Osteocyte (in vitro differentiated cells): ENCODE results near the gene KAT6B. TPM values are rescaled to one million over a fixed set of nuclear protein-coding genes. Genes with fewer than 3 reads are reported as not detected.

ENCODE experiments used
- DNase-seq: peaks from one replicate; pipeline ENCODE4 v3.0.0; 2021; ENCODE audit warnings: mixed read lengths; ENCODE audit not compliant: unreplicated experiment; ENCODE audit errors: extremely low spot score
- H3K27ac Mint-ChIP-seq: one replicate; pipeline ENCODE4 v1.8.0; 2021; ENCODE audit warnings: mild to moderate bottlenecking, mixed read lengths; ENCODE audit not compliant: unreplicated experiment
- H3K27me3 Mint-ChIP-seq: one replicate; pipeline ENCODE4 v1.8.0; 2021; ENCODE audit warnings: mixed read lengths; ENCODE audit not compliant: unreplicated experiment
- H3K36me3 Mint-ChIP-seq: one replicate; pipeline ENCODE4 v1.8.0; 2021; ENCODE audit warnings: mixed read lengths; ENCODE audit not compliant: unreplicated experiment
- H3K4me1 Mint-ChIP-seq: one replicate; pipeline ENCODE4 v1.8.0; 2021; ENCODE audit warnings: mixed read lengths; ENCODE audit not compliant: unreplicated experiment
- H3K4me3 Mint-ChIP-seq: one replicate; pipeline ENCODE4 v1.8.0; 2021; ENCODE audit warnings: mild to moderate bottlenecking, moderate library complexity, mixed read lengths; ENCODE audit not compliant: unreplicated experiment
- H3K9me3 Mint-ChIP-seq: one replicate; pipeline ENCODE4 v1.8.0; 2021; ENCODE audit warnings: mixed read lengths; ENCODE audit not compliant: unreplicated experiment
- total RNA-seq: library from RNA; stranded (reverse); gene quantifications from 2 replicates; pipeline ENCODE4 v1.2.1, GENCODE V29; 2021
- TF ChIP-seq, protein P1 (sequence below): fragments of 200-600 bp; sonication (generic); IDR thresholded peaks from 2 replicates; pipeline ENCODE4 v1.5.0; 2021; ENCODE audit warnings: antibody characterized with exemption, mild to moderate bottlenecking, moderate library complexity

KAT6B gene
- total RNA-seq, 1 donor from 2014 or later, result 28.2 TPM

GRCh38 chr10:74836877-74837276, 10.5 kb downstream of the KAT6B start:
- H3K4me3 Mint-ChIP-seq, result no peak overlapping the region
- H3K9me3 Mint-ChIP-seq, result no peaks in the 10 kb centered on the region
- peaks cover 28% of the 10 kb centered on the region for H3K4me1 Mint-ChIP-seq

DNA sequence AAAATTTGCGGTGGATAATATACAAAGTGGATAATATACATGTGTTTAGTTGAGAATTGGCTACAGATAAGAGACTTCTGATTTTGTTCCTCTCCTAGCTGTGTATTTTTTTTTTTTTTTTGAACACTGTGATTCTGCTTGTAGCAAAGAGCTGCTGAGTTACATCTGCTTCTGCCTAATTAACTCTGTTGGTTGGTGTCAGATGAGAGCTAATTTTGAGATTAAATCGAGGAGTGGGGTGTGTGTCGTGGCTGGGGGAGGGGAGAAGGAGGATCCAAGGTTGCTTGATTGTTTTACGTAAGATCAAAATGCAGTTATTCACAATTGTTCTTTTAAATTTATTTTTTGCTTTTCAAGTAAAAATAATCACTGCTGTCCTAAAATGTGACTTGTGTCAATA, 11.3 kb downstream of the KAT6B start:
- H3K36me3 Mint-ChIP-seq, result peaks cover 16% of the 10 kb centered on the region
- H3K4me1 Mint-ChIP-seq, result peaks cover 31% of the 10 kb centered on the region
- H3K27ac Mint-ChIP-seq, result no peak overlapping the region
- DNase-seq, result no peak
- TF ChIP-seq, protein P1, sequence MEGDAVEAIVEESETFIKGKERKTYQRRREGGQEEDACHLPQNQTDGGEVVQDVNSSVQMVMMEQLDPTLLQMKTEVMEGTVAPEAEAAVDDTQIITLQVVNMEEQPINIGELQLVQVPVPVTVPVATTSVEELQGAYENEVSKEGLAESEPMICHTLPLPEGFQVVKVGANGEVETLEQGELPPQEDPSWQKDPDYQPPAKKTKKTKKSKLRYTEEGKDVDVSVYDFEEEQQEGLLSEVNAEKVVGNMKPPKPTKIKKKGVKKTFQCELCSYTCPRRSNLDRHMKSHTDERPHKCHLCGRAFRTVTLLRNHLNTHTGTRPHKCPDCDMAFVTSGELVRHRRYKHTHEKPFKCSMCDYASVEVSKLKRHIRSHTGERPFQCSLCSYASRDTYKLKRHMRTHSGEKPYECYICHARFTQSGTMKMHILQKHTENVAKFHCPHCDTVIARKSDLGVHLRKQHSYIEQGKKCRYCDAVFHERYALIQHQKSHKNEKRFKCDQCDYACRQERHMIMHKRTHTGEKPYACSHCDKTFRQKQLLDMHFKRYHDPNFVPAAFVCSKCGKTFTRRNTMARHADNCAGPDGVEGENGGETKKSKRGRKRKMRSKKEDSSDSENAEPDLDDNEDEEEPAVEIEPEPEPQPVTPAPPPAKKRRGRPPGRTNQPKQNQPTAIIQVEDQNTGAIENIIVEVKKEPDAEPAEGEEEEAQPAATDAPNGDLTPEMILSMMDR, result no peak
- no peaks in the 10 kb centered on the region for H3K27me3 Mint-ChIP-seq
- H3K4me3 Mint-ChIP-seq, result no peak overlapping the region
- H3K9me3 Mint-ChIP-seq, result no peaks in the 10 kb centered on the region

More at GRCh38 chr10:74836877-74837276, 10.5 kb downstream of the KAT6B start:
- no peaks in the 10 kb centered on the region for H3K27me3 Mint-ChIP-seq
- DNase-seq, result no peak
- TF ChIP-seq, protein P1, result no peak
- H3K27ac Mint-ChIP-seq, result no peak overlapping the region
- H3K36me3 Mint-ChIP-seq, result peaks cover 12% of the 10 kb centered on the region

GRCh38 chr10:74839708-74840107, 13.3 kb downstream of the KAT6B start:
- Mint-ChIP-seq H3K4me3 (no peak overlapping the region), H3K27ac (no peak overlapping the region), H3K9me3 (no peaks in the 10 kb centered on the region), H3K36me3 (peaks cover 26% of the 10 kb centered on the region), H3K4me1 (peaks cover 24% of the 10 kb centered on the region), H3K27me3 (no peaks in the 10 kb centered on the region)
- TF ChIP-seq, protein P1, result no peak
- no peak for DNase-seq

DNA sequence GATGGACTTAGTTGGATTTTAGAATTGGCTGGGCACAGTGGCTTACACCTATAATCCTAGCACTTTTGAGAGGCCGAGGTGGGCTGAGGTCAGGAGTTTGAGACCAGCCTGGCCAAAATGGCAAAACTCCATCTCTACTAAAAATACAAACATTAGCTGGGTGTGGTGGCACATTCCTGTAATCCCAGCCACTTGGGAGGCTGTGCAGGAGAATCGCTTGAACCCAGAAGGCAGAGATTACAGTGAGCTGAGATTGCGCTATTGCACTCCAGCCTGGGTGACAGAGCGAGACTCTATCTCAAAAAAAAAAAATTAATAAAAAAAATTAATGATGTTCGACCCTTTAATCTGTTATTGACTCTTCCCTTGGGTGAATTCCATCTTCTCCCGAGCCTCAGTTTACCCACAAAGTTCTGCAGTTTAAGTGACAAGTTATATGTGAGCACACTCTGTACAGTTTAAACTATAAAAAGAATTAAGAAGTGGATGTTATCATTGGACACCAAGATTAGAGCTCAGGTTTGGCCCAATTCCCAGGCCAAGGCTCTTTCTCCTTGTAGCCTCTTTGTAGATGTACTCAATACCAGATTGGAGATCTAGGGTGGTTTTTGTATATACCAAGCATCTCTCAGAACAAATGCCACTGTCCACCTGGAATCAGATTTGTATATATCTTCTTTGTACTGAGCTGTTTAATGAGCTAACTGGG, 15.0 kb downstream of the KAT6B start:
- peaks cover 24% of the 10 kb centered on the region for H3K4me1 Mint-ChIP-seq
- no peak overlapping the region for H3K27ac Mint-ChIP-seq
- no peaks in the 10 kb centered on the region for H3K9me3 Mint-ChIP-seq
- no peaks in the 10 kb centered on the region for H3K27me3 Mint-ChIP-seq
- no peak overlapping the region for H3K4me3 Mint-ChIP-seq
- DNase-seq, result no peak
- TF ChIP-seq, protein P1, result no peak
- peaks cover 29% of the 10 kb centered on the region for H3K36me3 Mint-ChIP-seq

DNA sequence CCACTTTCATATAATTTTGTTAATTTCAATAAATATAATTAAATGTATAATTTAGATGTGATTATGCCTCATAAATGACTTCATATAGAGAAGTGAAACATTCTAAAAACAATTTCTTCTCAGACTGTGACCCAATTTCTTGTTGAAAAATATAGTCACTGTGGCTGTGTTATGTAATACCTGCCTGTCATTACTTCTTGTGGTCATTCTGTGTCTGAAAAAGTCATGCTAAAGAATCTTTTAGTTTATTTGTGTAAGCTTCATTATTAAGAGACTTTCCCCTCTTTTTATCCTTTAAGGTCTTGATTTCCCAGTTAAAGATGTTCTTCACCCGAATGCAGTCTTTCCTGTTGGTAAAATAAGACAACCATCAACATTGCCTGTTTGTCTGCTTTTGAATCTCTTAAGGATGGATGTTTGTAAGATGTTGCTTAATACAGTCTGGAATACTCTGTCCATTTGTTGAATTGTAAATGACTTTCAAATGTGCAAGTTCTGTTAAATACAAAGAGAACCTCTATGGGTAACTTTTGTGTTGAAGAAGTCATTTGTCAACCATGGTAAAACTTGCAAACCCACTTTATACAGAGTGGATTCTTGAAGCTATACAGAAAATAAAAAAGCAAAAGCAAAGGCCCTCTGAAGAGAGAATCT, 16.0 kb downstream of the KAT6B start:
- TF ChIP-seq, protein P1, result no peak
- Mint-ChIP-seq H3K4me3 (no peak overlapping the region), H3K9me3 (no peaks in the 10 kb centered on the region), H3K27ac (no peak overlapping the region), H3K27me3 (no peaks in the 10 kb centered on the region), H3K36me3 (peaks cover 29% of the 10 kb centered on the region), H3K4me1 (peaks cover 22% of the 10 kb centered on the region)
- DNase-seq, result no peak
